Nephron progenitor cell (in vitro differentiated cells): ENCODE data around the gene ATP6AP1.

Source experiments
- DNase-seq: peaks from one replicate; pipeline ENCODE4 v3.0.0; 2021
- H3K27ac Mint-ChIP-seq: 2 replicates; pipeline ENCODE4 v1.8.0; 2021; ENCODE audit warnings: mild to moderate bottlenecking, moderate library complexity, mixed read lengths
- H3K27me3 Mint-ChIP-seq: 2 replicates; pipeline ENCODE4 v1.8.0; 2021; ENCODE audit warnings: mild to moderate bottlenecking, low read depth, mixed read lengths; ENCODE audit not compliant: poor library complexity
- H3K36me3 Mint-ChIP-seq: 2 replicates; pipeline ENCODE4 v1.8.0; 2021; ENCODE audit warnings: low read depth, mixed read lengths
- H3K4me1 Mint-ChIP-seq: 2 replicates; pipeline ENCODE4 v1.8.0; 2021; ENCODE audit warnings: mixed read lengths
- H3K4me3 Mint-ChIP-seq: 2 replicates; pipeline ENCODE4 v1.8.0; 2021; ENCODE audit warnings: mild to moderate bottlenecking, moderate library complexity, mixed read lengths
- H3K9me3 Mint-ChIP-seq: 2 replicates; pipeline ENCODE4 v1.8.0; 2021; ENCODE audit warnings: mild to moderate bottlenecking, moderate library complexity, mixed read lengths
- CTCF ChIP-seq: fragments of 200-600 bp; sonication (generic); IDR thresholded peaks from 2 replicates; pipeline ENCODE4 v1.5.0; 2021; ENCODE audit warnings: antibody characterized with exemption

Gene ATP6AP1

DNA sequence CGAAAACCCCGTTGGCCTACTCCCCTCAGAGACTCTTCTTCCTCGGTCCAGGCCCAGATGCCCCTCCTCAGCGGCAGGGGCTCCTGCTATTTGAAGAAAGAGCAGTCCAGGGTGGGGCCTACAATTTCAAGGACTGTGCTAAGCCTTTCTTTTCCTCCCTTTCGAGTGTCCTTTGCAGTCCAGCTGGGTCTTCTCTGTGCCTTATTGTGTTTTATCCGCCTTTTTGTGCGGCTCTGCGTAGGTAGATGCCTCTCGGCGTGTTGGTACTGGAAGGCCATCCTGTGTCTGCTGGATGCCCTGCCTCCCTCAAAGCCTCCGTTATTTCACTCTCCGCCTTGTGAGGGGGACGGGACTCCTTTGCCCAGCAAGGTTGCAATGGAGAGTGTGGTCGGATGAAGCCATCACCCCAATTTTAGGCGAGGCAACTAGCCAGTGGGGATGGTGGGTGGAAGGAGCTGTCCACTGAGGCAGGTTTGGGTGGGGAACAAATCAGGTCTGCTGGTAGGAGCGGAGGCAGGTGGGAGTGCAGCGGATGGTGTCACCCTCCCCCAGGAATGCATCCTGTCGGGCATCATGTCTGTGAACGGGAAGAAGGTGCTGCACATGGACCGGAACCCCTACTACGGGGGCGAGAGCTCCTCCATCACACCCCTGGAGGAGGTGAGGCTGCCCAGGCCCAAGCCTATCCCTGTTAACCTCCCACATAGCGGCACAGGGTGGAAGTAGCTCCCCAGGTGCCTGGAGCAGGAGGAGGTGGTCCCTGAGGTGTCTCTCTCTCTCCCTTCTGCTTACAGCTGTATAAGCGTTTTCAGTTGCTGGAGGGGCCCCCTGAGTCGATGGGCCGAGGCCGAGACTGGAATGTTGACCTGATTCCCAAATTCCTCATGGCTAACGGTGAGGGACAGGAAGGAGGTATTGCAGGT lies 9.8 kb downstream of the ATP6AP1 start:
- DNase-seq: no peak
- no peak for TF ChIP-seq CTCF
- H3K4me3 Mint-ChIP-seq: peak overlapping the region; percentile 91
- peaks cover 17% of the 10 kb centered on the region for H3K36me3 Mint-ChIP-seq
- peaks cover 20% of the 10 kb centered on the region for H3K4me1 Mint-ChIP-seq
- peaks cover 70% of the 10 kb centered on the region for H3K9me3 Mint-ChIP-seq
- no peak overlapping the region for H3K27ac Mint-ChIP-seq
- peaks cover 2% of the 10 kb centered on the region for H3K27me3 Mint-ChIP-seq

- no peak overlapping the region for H3K4me3 Mint-ChIP-seq
- H3K27me3 Mint-ChIP-seq: peaks cover 2% of the 10 kb centered on the region
- no peak overlapping the region for H3K27ac Mint-ChIP-seq
- no peak for TF ChIP-seq CTCF
- peaks cover 20% of the 10 kb centered on the region for H3K4me1 Mint-ChIP-seq
- peaks cover 9% of the 10 kb centered on the region for H3K36me3 Mint-ChIP-seq
- no peak for DNase-seq
- H3K9me3 Mint-ChIP-seq: peaks cover 64% of the 10 kb centered on the region
These were observed 11.4 kb downstream of the ATP6AP1 start for GRCh38 chrX:154439841-154440240.

DNA sequence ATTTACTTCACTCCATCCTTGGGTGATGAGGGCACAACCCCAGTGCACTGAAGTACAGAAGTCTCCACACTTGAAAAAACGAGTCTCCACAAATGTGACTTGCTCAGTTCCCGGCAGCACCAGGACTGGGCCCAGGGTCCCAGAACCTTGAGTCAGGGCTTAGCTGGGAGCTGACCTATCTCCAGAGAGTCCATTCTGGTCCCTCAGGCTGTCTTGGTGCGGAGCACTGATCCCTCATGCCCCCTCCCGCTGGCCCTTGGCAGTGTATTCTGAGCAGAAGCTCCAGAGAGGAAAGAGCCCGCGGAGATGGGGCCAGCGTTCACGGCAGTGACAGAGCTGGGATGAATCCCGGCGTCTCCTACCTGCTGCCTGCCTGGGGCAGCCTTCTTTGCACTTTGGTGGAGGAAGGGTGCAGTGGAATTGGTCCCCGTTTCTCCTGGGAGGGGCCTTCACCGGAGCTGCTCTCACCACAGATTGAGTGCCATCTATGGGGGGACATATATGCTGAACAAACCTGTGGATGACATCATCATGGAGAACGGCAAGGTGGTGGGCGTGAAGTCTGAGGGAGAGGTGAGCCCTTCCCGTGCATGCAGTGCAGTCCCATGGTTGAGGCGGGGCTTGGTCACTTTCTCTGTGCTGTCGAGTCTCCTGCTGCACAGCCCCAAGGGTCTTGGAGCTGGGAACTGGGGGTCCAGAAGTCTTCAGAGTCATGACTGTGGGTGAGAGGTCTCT lies 12.3 kb downstream of the ATP6AP1 start:
- Mint-ChIP-seq H3K36me3 (peaks cover 5% of the 10 kb centered on the region), H3K4me1 (peaks cover 18% of the 10 kb centered on the region), H3K27me3 (peaks cover 2% of the 10 kb centered on the region), H3K27ac (no peak overlapping the region), H3K4me3 (no peak overlapping the region), H3K9me3 (peaks cover 56% of the 10 kb centered on the region)
- TF ChIP-seq CTCF: no peak
- no peak for DNase-seq

DNA sequence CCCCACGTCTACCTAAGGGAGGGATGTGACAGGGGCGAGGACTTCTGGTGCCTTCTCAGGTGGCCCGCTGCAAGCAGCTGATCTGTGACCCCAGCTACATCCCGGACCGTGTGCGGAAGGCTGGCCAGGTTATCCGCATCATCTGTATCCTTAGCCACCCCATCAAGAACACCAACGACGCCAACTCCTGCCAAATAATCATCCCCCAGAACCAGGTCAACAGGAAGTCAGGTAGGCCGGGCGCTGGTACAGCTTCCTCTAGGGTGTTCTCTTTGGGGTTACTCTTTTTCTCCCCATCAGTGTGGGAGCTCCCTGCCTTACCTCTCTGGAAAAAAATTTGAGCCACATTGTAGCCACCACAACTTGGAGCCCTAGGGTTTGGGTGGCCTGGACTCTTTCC lies 13.1 kb downstream of the ATP6AP1 start:
- H3K27me3 Mint-ChIP-seq: no peaks in the 10 kb centered on the region
- peaks cover 51% of the 10 kb centered on the region for H3K9me3 Mint-ChIP-seq
- H3K4me3 Mint-ChIP-seq: no peak overlapping the region

GRCh38 chrX:154441984-154442707 lies 13.7 kb downstream of the ATP6AP1 start:
- no peak for TF ChIP-seq CTCF
- Mint-ChIP-seq H3K9me3 (peaks cover 57% of the 10 kb centered on the region), H3K36me3 (peaks cover 5% of the 10 kb centered on the region), H3K4me3 (no peak overlapping the region), H3K27ac (peak overlapping the region; percentile 36), H3K4me1 (peaks cover 17% of the 10 kb centered on the region), H3K27me3 (no peaks in the 10 kb centered on the region)
- no peak for DNase-seq

More for the DNA sequence above, 13.1 kb downstream of the ATP6AP1 start:
- Mint-ChIP-seq H3K4me1 (peaks cover 17% of the 10 kb centered on the region), H3K36me3 (no peaks in the 10 kb centered on the region), H3K27ac (peak overlapping the region; percentile 36)
- DNase-seq: no peak
- TF ChIP-seq CTCF: no peak
